Measurements from ENCODE around the gene IL2RA. TPM values are rescaled to one million over a fixed set of nuclear protein-coding genes. Genes with fewer than 3 reads are reported as not detected.

Gene IL2RA
- total and polyA plus RNA-seq, 9 of the 15 experiments (the other 6 are each of a cell fraction or from before 2014, with no cell fraction given), result 0.95 TPM; not detected in 8

GRCh38 chr10:6036861-6037321, 25.3 kb downstream of the IL2RA start (continued):
- TF ChIP-seq MGA (IDR thresholded peaks at IDR 0.05) (no peak), CREM (IDR thresholded peaks at IDR 0.05; ENCODE audit: low read depth) (no peak), PHB2 (IDR thresholded peaks at IDR 0.05; ENCODE audit: low read depth) (no peak), GATAD2A (IDR thresholded peaks at IDR 0.05) (no peak), ATF1 (CRISPR knock-in tag; IDR thresholded peaks at IDR 0.05) (no peak), ATF1 (tag; IDR thresholded peaks at IDR 0.05) (no peak), MAFG (tag; conservative IDR thresholded peaks at IDR 0.05) (no peak), XRCC4 (IDR thresholded peaks at IDR 0.05; ENCODE audit: extremely low read depth, insufficient read depth, insufficient read length) (no peak), ATF3 (IDR thresholded peaks at IDR 0.05) (no peak), ATF3 (CRISPR knock-in tag; conservative IDR thresholded peaks at IDR 0.05) (no peak), TAL1 (IDR thresholded peaks at IDR 0.05) (no peak), ZNF639 (CRISPR knock-in tag; conservative IDR thresholded peaks at IDR 0.05 in 1 of 2, IDR thresholded peaks at IDR 0.05 in 1 of 2) (no peak), POLR2B (IDR thresholded peaks at IDR 0.05; ENCODE audit: low read depth, partially characterized antibody) (no peak), ZNF79 (CRISPR knock-in tag; IDR thresholded peaks at IDR 0.05; ENCODE audit: low read depth) (no peak)
